HepG2 (cell line): ENCODE data around the gene OR10H2. TPM values are rescaled to one million over a fixed set of nuclear protein-coding genes. Genes with fewer than 3 reads are reported as not detected.
A peak's percentile ranks its signal among the peaks of the same experiment; 100 is the strongest.

ENCODE experiments used
- ATF7 ChIP-seq, 2 experiments: fragments of 450-650 bp in 1 of 2; sonication (generic) in 1 of 2; formaldehyde crosslinking in 1 of 2; IDR thresholded peaks; 2 replicates each; pipeline versions ENCODE4 v1.4.0 to v1.6.1; 2016 to 2020; ENCODE audit warnings: antibody characterized with exemption in 1 of 2, mild to moderate bottlenecking in 1 of 2, missing genetic modification reagents in 1 of 2
- CHCHD3 ChIP-seq: sonication (generic); formaldehyde crosslinking; IDR thresholded peaks from 2 replicates; pipeline ENCODE4 v1.8.0; 2022; ENCODE audit warnings: mild to moderate bottlenecking, missing genetic modification reagents, moderate library complexity
- KIAA2018 ChIP-seq: sonication (generic); formaldehyde crosslinking; IDR thresholded peaks from 2 replicates; pipeline ENCODE4 v1.5.0; 2020; ENCODE audit warnings: mild to moderate bottlenecking, missing genetic modification reagents, borderline replicate concordance
- SCMH1 ChIP-seq: sonication (generic); formaldehyde crosslinking; IDR thresholded peaks from 2 replicates; pipeline ENCODE4 v1.9.0; 2021; ENCODE audit warnings: missing genetic modification reagents, mild to moderate bottlenecking, borderline replicate concordance
- SMC3 ChIP-seq: IDR thresholded peaks from 2 replicates; pipeline ENCODE4 v1.6.1; 2011; ENCODE audit warnings: low read length, improper control_type of control experiment
- ZFP41 ChIP-seq: sonication (generic); formaldehyde crosslinking; IDR thresholded peaks from 2 replicates; pipeline ENCODE4 v1.4.0; 2020; ENCODE audit warnings: mild to moderate bottlenecking, missing genetic modification reagents, borderline replicate concordance
- ZNF232 ChIP-seq: sonication (generic); formaldehyde crosslinking; IDR thresholded peaks from 2 replicates; pipeline ENCODE4 v1.4.0; 2020; ENCODE audit warnings: missing genetic modification reagents, borderline replicate concordance
- polyA plus RNA-seq, 8 experiments: library from polyadenylated mRNA; depleted of rRNA in 3 of 8; stranded (reverse) in 7 of 8; unstranded in 1 of 8; fragments of >200 nt; fragmentation: Illumina TruSeq in 4 of 8; extraction: Trizol in 4 of 8; gene quantifications; 2 replicates each; pipeline versions ENCODE4 v1.2.1 to v1.2.3, GENCODE V29; 2011 to 2016; ENCODE audit warnings: low read depth in 4 of 8, missing spikeins in 1 of 8, mixed read lengths in 1 of 8; ENCODE audit not compliant: insufficient read depth in 1 of 8
- total RNA-seq, 5 experiments: library from RNA; depleted of rRNA; stranded (reverse); fragments of >200 nt; fragmentation: Illumina TruSeq; extraction: Trizol; gene quantifications; 2 replicates each; pipeline ENCODE4 v1.2.3, GENCODE V29; 2016; ENCODE audit warnings: low read depth in 1 of 5
- TF ChIP-seq, protein P1 (sequence below): sonication (generic); formaldehyde crosslinking; IDR thresholded peaks from 2 replicates; pipeline ENCODE4 v1.4.0; 2020; ENCODE audit warnings: missing genetic modification reagents, borderline replicate concordance
- TF ChIP-seq, protein P2 (sequence below): sonication (generic); formaldehyde crosslinking; IDR thresholded peaks from 2 replicates; pipeline ENCODE4 v1.8.0; 2022; ENCODE audit warnings: missing genetic modification reagents, mild to moderate bottlenecking, inconsistent platforms, borderline replicate concordance
- TF ChIP-seq, protein P3 (sequence below): IDR thresholded peaks from 2 replicates; pipeline ENCODE4 v1.6.1; 2016
- TF ChIP-seq, protein P4 (sequence below): sonication (generic); formaldehyde crosslinking; IDR thresholded peaks from 2 replicates; pipeline ENCODE4 v1.5.0; 2020; ENCODE audit warnings: missing genetic modification reagents

OR10H2 gene
- total and polyA plus RNA-seq, 2 of the 13 experiments (the other 11 are each of a cell fraction or from before 2014, with no cell fraction given), result not detected

- TF ChIP-seq, protein P1, sequence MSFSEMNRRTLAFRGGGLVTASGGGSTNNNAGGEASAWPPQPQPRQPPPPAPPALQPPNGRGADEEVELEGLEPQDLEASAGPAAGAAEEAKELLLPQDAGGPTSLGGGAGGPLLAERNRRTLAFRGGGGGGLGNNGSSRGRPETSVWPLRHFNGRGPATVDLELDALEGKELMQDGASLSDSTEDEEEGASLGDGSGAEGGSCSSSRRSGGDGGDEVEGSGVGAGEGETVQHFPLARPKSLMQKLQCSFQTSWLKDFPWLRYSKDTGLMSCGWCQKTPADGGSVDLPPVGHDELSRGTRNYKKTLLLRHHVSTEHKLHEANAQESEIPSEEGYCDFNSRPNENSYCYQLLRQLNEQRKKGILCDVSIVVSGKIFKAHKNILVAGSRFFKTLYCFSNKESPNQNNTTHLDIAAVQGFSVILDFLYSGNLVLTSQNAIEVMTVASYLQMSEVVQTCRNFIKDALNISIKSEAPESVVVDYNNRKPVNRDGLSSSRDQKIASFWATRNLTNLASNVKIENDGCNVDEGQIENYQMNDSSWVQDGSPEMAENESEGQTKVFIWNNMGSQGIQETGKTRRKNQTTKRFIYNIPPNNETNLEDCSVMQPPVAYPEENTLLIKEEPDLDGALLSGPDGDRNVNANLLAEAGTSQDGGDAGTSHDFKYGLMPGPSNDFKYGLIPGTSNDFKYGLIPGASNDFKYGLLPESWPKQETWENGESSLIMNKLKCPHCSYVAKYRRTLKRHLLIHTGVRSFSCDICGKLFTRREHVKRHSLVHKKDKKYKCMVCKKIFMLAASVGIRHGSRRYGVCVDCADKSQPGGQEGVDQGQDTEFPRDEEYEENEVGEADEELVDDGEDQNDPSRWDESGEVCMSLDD (CRISPR knock-in tag), result no peak
- TF ChIP-seq SMC3, result peak; percentile 49
- TF ChIP-seq ZFP41, result no peak
- TF ChIP-seq, protein P2, sequence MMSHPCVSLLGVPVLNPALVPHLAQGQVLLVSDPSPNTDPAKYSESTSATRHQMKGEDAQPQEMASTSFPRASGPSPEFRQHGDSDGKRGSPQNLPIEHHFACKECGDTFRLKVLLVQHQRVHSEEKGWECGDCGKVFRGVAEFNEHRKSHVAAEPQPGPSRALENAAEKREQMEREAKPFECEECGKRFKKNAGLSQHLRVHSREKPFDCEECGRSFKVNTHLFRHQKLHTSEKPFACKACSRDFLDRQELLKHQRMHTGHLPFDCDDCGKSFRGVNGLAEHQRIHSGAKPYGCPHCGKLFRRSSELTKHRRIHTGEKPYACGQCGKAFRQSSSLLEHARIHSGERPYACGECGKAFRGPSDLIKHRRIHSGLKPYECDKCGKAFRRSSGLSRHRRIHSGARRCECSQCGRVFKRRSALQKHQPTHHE (CRISPR knock-in tag), result no peak
- no peak for TF ChIP-seq KIAA2018 (CRISPR knock-in tag)
- no peak for TF ChIP-seq CHCHD3 (CRISPR knock-in tag)
- TF ChIP-seq, protein P3, sequence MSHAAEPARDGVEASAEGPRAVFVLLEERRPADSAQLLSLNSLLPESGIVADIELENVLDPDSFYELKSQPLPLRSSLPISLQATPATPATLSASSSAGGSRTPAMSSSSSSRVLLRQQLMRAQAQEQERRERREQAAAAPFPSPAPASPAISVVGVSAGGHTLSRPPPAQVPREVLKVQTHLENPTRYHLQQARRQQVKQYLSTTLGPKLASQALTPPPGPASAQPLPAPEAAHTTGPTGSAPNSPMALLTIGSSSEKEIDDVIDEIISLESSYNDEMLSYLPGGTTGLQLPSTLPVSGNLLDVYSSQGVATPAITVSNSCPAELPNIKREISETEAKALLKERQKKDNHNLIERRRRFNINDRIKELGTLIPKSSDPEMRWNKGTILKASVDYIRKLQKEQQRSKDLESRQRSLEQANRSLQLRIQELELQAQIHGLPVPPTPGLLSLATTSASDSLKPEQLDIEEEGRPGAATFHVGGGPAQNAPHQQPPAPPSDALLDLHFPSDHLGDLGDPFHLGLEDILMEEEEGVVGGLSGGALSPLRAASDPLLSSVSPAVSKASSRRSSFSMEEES (CRISPR knock-in tag), result no peak
- TF ChIP-seq ZNF232, result no peak
- TF ChIP-seq SCMH1 (CRISPR knock-in tag), result no peak
- TF ChIP-seq ATF7 (IDR thresholded peaks at IDR 0.05), result peak; percentile 93
- TF ChIP-seq ATF7 (CRISPR knock-in tag; IDR thresholded peaks at IDR 0.05), result peak; percentile 70; the same call in 1 of the 2 replicates
- TF ChIP-seq, protein P4, sequence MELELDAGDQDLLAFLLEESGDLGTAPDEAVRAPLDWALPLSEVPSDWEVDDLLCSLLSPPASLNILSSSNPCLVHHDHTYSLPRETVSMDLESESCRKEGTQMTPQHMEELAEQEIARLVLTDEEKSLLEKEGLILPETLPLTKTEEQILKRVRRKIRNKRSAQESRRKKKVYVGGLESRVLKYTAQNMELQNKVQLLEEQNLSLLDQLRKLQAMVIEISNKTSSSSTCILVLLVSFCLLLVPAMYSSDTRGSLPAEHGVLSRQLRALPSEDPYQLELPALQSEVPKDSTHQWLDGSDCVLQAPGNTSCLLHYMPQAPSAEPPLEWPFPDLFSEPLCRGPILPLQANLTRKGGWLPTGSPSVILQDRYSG, result no peak
Measured at GRCh38 chr19:15680478-15681322, 47.1 kb upstream of the OR10H2 start (continued).
